WI38 (cell line): ENCODE measurements around the gene CAMK2D.

Experiments used
- H3K4me3 ChIP-seq: 2 replicates; pipeline ENCODE4 v1.5.1; 2011; ENCODE audit warnings: low read depth, mild to moderate bottlenecking, control low read depth, low read length
- TF ChIP-seq, protein P1 (sequence below): IDR thresholded peaks from 2 replicates; pipeline ENCODE4 v1.5.1; 2012; ENCODE audit warnings: low read depth, mild to moderate bottlenecking, control low read depth, low read length

CAMK2D gene

DNA sequence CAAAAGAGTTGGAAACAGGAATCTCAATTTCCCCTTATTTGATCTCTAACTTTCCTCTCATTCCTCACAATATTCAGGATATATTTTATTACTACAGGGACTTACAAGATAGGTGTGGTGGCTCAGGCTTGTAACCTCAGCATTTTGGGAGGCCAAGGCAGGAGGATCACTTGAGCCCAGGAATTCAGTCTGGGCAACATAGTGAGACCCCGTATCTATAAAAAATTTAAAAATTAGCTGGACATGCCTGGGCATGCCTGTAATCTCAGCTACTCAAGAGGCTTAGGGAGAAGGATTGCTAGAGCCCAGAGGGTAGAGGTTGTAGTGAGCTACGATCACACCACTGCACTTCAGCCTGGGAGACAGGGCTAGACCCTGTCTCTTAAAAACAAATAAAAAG, 200.4 kb downstream of the CAMK2D start:
- TF ChIP-seq, protein P1, sequence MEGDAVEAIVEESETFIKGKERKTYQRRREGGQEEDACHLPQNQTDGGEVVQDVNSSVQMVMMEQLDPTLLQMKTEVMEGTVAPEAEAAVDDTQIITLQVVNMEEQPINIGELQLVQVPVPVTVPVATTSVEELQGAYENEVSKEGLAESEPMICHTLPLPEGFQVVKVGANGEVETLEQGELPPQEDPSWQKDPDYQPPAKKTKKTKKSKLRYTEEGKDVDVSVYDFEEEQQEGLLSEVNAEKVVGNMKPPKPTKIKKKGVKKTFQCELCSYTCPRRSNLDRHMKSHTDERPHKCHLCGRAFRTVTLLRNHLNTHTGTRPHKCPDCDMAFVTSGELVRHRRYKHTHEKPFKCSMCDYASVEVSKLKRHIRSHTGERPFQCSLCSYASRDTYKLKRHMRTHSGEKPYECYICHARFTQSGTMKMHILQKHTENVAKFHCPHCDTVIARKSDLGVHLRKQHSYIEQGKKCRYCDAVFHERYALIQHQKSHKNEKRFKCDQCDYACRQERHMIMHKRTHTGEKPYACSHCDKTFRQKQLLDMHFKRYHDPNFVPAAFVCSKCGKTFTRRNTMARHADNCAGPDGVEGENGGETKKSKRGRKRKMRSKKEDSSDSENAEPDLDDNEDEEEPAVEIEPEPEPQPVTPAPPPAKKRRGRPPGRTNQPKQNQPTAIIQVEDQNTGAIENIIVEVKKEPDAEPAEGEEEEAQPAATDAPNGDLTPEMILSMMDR, result no peak
- no peak overlapping the region for H3K4me3 ChIP-seq

GRCh38 chr4:113560579-113560978, 201.0 kb downstream of the CAMK2D start:
- TF ChIP-seq, protein P1, result no peak
- no peak overlapping the region for H3K4me3 ChIP-seq

GRCh38 chr4:113559947-113560346, 201.6 kb downstream of the CAMK2D start:
- TF ChIP-seq, protein P1, result no peak

GRCh38 chr4:113556382-113557134, 205.0 kb downstream of the CAMK2D start:
- TF ChIP-seq, protein P1, result no peak

More at GRCh38 chr4:113559947-113560346, 201.6 kb downstream of the CAMK2D start:
- no peak overlapping the region for H3K4me3 ChIP-seq

GRCh38 chr4:113555868-113556267, 205.7 kb downstream of the CAMK2D start:
- TF ChIP-seq, protein P1, result no peak
- no peak overlapping the region for H3K4me3 ChIP-seq

More at GRCh38 chr4:113556382-113557134, 205.0 kb downstream of the CAMK2D start:
- no peak overlapping the region for H3K4me3 ChIP-seq

- no peak overlapping the region for H3K4me3 ChIP-seq
- TF ChIP-seq, protein P1, result no peak
Measured at GRCh38 chr4:113553082-113553481, 208.5 kb downstream of the CAMK2D start.

DNA sequence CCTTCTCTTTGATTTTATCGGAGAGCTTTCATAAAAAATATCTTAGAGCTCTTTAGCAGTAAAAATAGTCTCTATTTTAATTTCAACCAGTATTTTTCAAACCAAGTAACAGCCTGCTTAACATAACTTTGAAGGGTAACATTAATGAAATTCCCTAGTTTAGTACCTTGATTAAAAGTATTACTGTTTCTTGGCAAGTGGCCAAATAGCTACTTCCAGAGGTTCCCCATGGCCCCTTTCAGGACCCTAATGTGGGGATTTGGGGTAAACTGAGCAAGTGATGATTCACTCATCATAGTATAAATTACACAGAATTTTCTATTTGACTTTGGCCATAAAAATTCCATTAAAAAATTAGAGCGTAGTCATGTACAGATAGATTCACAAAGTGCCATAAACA, 211.0 kb downstream of the CAMK2D start:
- H3K4me3 ChIP-seq, result no peak overlapping the region
- TF ChIP-seq, protein P1, result no peak
